Osteocyte (in vitro differentiated cells): Measurements from ENCODE around the gene TMEM271. TPM values are rescaled to one million over a fixed set of nuclear protein-coding genes. Genes with fewer than 3 reads are reported as not detected.
A peak's percentile ranks its signal among the peaks of the same experiment; 100 is the strongest.

Experiments
- DNase-seq: peaks from one replicate; pipeline ENCODE4 v3.0.0; 2021; ENCODE audit warnings: mixed read lengths; ENCODE audit not compliant: unreplicated experiment; ENCODE audit errors: extremely low spot score
- H3K27ac Mint-ChIP-seq: one replicate; pipeline ENCODE4 v1.8.0; 2021; ENCODE audit warnings: mild to moderate bottlenecking, mixed read lengths; ENCODE audit not compliant: unreplicated experiment
- H3K27me3 Mint-ChIP-seq: one replicate; pipeline ENCODE4 v1.8.0; 2021; ENCODE audit warnings: mixed read lengths; ENCODE audit not compliant: unreplicated experiment
- H3K36me3 Mint-ChIP-seq: one replicate; pipeline ENCODE4 v1.8.0; 2021; ENCODE audit warnings: mixed read lengths; ENCODE audit not compliant: unreplicated experiment
- H3K4me1 Mint-ChIP-seq: one replicate; pipeline ENCODE4 v1.8.0; 2021; ENCODE audit warnings: mixed read lengths; ENCODE audit not compliant: unreplicated experiment
- H3K4me3 Mint-ChIP-seq: one replicate; pipeline ENCODE4 v1.8.0; 2021; ENCODE audit warnings: mild to moderate bottlenecking, moderate library complexity, mixed read lengths; ENCODE audit not compliant: unreplicated experiment
- H3K9me3 Mint-ChIP-seq: one replicate; pipeline ENCODE4 v1.8.0; 2021; ENCODE audit warnings: mixed read lengths; ENCODE audit not compliant: unreplicated experiment
- total RNA-seq: library from RNA; stranded (reverse); gene quantifications from 2 replicates; pipeline ENCODE4 v1.2.1, GENCODE V29; 2021
- TF ChIP-seq, protein P1 (sequence below): fragments of 200-600 bp; sonication (generic); IDR thresholded peaks from 2 replicates; pipeline ENCODE4 v1.5.0; 2021; ENCODE audit warnings: antibody characterized with exemption, mild to moderate bottlenecking, moderate library complexity

The TMEM271 gene
- total RNA-seq, 1 donor from 2014 or later = not detected

- peaks cover 6% of the 10 kb centered on the region for H3K4me1 Mint-ChIP-seq
- H3K27ac Mint-ChIP-seq = no peak overlapping the region
- TF ChIP-seq, protein P1, sequence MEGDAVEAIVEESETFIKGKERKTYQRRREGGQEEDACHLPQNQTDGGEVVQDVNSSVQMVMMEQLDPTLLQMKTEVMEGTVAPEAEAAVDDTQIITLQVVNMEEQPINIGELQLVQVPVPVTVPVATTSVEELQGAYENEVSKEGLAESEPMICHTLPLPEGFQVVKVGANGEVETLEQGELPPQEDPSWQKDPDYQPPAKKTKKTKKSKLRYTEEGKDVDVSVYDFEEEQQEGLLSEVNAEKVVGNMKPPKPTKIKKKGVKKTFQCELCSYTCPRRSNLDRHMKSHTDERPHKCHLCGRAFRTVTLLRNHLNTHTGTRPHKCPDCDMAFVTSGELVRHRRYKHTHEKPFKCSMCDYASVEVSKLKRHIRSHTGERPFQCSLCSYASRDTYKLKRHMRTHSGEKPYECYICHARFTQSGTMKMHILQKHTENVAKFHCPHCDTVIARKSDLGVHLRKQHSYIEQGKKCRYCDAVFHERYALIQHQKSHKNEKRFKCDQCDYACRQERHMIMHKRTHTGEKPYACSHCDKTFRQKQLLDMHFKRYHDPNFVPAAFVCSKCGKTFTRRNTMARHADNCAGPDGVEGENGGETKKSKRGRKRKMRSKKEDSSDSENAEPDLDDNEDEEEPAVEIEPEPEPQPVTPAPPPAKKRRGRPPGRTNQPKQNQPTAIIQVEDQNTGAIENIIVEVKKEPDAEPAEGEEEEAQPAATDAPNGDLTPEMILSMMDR = no peak
- peaks cover 6% of the 10 kb centered on the region for H3K9me3 Mint-ChIP-seq
- H3K4me3 Mint-ChIP-seq = no peak overlapping the region
- DNase-seq = no peak
- no peaks in the 10 kb centered on the region for H3K36me3 Mint-ChIP-seq
- H3K27me3 Mint-ChIP-seq = peaks cover 35% of the 10 kb centered on the region
Measured at GRCh38 chr4:581753-582361, 5.8 kb upstream of the TMEM271 start.

DNA sequence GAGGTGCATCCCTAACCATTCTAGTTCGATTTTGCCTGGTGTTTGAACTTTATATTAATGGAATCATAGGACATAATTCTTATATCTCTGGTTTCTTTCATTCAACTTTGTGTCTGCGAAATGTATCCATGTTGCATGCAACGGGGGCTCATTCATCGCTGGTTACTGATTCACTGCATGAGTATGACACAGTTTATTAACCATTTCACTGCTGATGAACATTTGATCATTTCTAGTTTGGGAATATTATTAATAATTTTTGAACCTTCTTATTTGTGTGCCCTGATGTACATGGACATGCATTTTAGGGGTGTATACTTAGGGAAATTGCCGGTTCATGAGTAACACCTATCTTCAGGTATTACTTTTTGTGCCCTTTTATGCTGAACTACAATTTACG is 5.1 kb upstream of the TMEM271 start:
- DNase-seq = no peak

DNA sequence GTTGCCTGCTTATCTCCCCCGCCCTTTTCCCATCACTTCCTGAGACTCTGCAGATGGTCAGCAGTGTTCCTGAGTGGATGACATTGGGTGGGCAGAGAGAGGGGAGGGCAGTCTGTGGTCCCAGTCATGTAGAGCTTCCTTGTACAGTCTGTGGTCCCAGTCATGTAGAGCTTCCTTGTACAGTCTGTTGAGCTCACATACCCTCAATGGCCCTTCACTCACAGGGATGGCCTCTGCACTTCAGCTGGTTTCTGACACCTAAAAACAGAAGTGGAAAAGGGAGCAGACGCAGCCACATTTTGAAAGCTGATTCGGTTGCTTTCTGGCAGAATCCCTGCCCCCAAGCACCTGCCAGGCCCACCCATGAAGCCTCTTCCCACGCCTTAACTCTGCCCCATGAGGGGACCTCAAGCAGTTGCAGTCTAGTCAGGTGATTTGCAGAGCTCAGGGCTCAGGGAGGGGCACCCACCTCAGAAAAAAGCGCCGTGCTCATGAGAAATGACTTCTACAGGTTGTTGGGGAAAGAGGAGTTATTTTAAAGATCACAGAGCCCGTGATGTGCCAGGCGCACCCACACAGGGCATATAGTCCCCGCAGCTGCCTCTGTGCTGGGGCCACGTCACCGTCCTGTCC is 3.6 kb upstream of the TMEM271 start:
- Mint-ChIP-seq H3K27ac (no peak overlapping the region), H3K36me3 (no peaks in the 10 kb centered on the region), H3K9me3 (peaks cover 6% of the 10 kb centered on the region), H3K27me3 (peaks cover 33% of the 10 kb centered on the region), H3K4me3 (no peak overlapping the region), H3K4me1 (peaks cover 6% of the 10 kb centered on the region)
- TF ChIP-seq, protein P1 = no peak
- peak; percentile 51 for DNase-seq

More for the DNA sequence above, 5.1 kb upstream of the TMEM271 start:
- no peak overlapping the region for H3K4me3 Mint-ChIP-seq
- no peaks in the 10 kb centered on the region for H3K36me3 Mint-ChIP-seq
- no peak overlapping the region for H3K27ac Mint-ChIP-seq
- peaks cover 6% of the 10 kb centered on the region for H3K9me3 Mint-ChIP-seq
- H3K27me3 Mint-ChIP-seq = peaks cover 35% of the 10 kb centered on the region
- TF ChIP-seq, protein P1 = no peak
- H3K4me1 Mint-ChIP-seq = peaks cover 6% of the 10 kb centered on the region

- no peaks in the 10 kb centered on the region for H3K9me3 Mint-ChIP-seq
- H3K4me1 Mint-ChIP-seq = peaks cover 9% of the 10 kb centered on the region
- H3K4me3 Mint-ChIP-seq = no peak overlapping the region
- H3K27me3 Mint-ChIP-seq = peaks cover 41% of the 10 kb centered on the region
- TF ChIP-seq, protein P1 = no peak
- no peaks in the 10 kb centered on the region for H3K36me3 Mint-ChIP-seq
- DNase-seq = peak; percentile 76
- no peak overlapping the region for H3K27ac Mint-ChIP-seq
Measured at GRCh38 chr4:578451-579443, 2.7 kb upstream of the TMEM271 start.
